GM19193 (cell line): Measurements from ENCODE around the gene FAR2.

Source experiments
- POLR2A ChIP-seq: IDR thresholded peaks from 4 replicates; pipeline ENCODE4 v1.6.1; 2011; ENCODE audit not compliant: insufficient read depth, insufficient read length; ENCODE audit errors: extremely low read depth

The FAR2 gene

GRCh38 chr12:29148596-29148910 is 525 bp upstream of the FAR2 start:
- no peak for TF ChIP-seq POLR2A

GRCh38 chr12:29149691-29150281 is 708 bp downstream of the FAR2 start:
- no peak for TF ChIP-seq POLR2A

DNA sequence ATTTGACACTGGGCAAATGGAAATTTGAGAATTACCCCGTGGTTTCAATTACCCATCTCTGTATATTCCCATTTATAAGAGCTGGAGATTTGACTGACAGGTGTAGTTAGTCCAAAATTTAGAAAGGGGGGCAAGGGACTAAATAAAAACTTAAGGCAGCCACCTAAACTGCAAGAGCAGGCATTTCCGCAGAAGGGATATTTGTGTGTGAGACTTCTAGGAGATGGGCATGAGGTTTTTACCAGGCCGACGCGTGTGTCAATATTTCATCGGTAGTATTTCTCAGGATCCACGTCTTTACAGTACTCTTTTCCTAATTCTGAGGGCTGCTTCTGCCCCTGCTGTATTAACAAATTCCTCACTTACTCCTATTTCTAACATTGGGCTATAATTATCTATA is 1.4 kb downstream of the FAR2 start:
- no peak for TF ChIP-seq POLR2A

DNA sequence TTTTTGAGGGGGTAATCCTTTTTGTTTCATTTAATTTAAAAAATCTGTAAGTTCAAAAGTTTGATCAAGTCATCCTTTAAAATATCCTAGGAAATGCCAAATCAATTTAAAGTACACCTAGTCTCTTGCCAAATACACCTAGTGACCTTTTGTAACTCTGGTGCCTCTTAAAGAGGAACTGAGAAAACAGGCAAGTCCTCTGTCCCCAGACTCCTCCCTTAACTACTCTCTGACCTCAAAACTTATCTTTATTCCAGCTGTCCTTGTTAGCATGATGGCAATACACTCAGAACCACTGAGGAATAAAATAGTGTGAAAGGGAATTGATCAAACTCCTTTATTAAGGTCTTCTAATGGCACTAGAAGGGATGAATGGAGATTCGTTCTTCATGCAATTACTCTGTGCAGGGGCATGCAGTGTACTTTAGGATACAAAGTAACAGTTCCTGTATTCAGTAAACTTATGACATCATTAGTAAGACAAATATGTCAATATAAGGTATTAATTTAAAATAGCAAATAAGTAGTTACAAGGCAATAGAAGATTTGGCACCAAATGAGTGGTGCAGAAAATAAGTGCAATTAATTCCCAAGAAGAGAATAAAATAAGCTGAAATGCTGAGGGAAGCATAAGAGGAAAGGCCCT is 3.3 kb downstream of the FAR2 start:
- no peak for TF ChIP-seq POLR2A

- TF ChIP-seq POLR2A: no peak
Observed at GRCh38 chr12:29152981-29153630, 4.0 kb downstream of the FAR2 start.

DNA sequence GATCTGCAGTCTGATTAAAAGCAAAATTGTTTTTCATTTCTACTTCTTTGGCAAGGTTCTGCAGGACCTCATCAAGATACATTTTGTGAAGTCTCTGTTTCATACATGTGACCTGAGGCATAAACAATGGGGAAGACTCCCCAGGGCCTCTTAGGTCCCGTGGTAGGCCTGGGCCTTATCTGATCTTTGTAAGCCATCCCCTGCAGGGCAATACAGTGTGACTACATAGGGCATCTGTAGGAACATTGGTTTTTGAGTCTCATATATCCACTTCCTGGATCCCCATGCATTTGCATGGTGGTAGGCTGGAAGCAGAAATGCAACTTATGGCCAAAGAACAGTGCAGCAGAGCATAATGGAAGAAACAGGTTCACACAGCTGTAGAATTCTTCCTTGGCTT is 6.0 kb downstream of the FAR2 start:
- no peak for TF ChIP-seq POLR2A

DNA sequence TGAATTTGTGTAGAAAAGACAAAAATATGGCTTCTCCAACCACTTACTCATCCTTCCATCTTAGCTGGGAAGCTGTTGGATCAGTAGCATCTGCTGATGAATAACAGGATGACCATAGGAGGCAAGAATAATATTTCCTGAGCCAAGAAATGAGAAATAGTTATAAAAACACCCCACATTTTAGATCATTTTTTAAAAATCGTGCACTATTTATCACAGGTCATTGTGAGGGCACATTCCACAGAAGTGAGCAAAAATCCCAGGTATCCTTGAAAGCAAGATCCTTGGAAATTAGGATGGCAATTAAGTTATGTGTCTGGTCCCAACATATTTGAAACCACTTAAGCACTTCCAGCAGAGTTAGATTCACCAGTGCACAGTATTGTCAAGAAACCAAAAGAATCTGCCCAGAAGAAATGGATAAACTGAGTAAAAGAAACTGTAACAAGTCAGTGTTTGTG is 8.4 kb downstream of the FAR2 start:
- TF ChIP-seq POLR2A: no peak

DNA sequence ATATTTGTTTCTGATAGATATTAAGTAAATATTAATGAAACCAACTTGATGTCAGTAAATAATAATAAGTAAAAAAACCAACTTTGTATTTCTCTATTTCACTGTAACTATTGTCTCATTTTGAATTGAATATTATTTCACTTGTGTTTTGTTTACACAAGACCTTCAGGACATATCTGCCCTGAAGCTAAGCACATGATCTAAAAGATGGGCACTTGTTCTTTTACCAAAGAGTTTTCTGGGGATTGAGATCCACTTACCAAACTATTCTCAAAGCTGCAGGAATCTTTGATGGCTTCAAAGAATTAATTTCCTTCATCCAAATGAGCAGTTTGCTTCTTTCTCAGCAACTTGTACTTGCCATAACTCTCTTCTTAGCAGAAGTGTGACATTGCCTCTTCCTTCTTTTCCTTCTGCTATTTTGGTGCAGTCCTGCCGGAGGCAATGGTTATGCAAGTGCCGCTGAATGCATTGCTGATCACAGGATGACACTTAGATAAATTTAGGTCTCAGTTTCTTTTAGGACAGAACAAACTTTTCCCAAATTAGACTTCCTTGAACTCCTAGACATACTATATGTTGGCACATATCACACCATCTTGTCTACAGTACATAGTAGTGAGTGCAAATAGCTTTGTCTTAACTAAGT is 9.2 kb downstream of the FAR2 start:
- no peak for TF ChIP-seq POLR2A

GRCh38 chr12:29159661-29160060 is 10.6 kb downstream of the FAR2 start:
- no peak for TF ChIP-seq POLR2A

- no peak for TF ChIP-seq POLR2A
Observed at GRCh38 chr12:29160230-29160629, 11.2 kb downstream of the FAR2 start.

- no peak for TF ChIP-seq POLR2A
Observed at GRCh38 chr12:29163146-29163545, 14.1 kb downstream of the FAR2 start.

- no peak for TF ChIP-seq POLR2A
Observed at GRCh38 chr12:29164477-29165393, 15.7 kb downstream of the FAR2 start.

DNA sequence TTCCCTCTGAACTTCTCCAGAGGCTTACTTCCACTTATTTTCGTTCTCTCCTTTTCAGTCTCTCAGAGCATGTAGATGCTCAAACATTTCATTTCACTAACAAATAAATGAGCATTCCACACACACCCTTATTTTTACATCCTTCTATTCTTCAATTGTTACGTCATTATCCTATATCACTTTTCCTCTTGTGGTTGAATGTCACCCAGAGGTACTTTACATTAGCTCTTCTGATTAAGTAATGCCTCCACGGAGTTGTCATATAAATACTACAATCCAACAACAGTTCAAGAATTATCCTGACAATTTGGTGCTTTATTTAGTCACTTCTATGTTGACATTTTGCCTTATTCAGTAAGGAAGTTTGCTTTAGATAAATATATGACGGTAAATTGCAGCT is 18.4 kb downstream of the FAR2 start:
- no peak for TF ChIP-seq POLR2A

DNA sequence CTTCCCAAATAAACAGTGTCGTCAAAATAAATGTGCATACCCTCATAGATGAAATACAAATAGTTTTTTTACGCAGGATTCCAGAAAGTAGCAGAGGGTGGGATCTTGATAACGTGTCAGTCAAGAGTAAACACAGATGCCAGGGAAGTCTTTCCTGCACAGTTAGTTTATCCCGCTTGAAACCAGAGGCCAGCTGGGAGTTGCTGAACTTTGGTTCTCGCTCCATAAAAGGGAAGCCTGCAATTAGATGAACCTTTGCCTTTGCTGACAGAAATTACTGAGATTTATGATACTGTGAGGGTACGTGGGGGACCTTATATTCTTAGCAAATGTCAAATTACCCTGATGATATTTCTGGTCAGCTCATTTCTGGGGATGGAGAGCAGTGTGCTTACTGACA is 18.9 kb downstream of the FAR2 start:
- TF ChIP-seq POLR2A: no peak
